WTC11 (cell line): Measurements from ENCODE around the gene ALMS1. TPM values are rescaled to one million over a fixed set of nuclear protein-coding genes. Genes with fewer than 3 reads are reported as not detected.

Source experiments
- ATAC-seq: fragments of 200-7000 bp; cut with Tn5 transposase; 2 replicates; pipeline ENCODE4 v1.10.0; 2021; ENCODE audit warnings: mild to moderate bottlenecking, moderate library complexity
- CTCF ChIA-PET: fragments of 300-600 bp; sonication (Branson Sonifier 250); formaldehyde crosslinking; loops from one replicate; lab custom pipeline; 2021; ENCODE audit warnings: antibody characterized with exemption; lab: Charles Lee
- POLR2A ChIA-PET: fragments of 350-600 bp; sonication (Branson Sonifier 250); formaldehyde crosslinking; loops from one replicate; lab custom pipeline; 2021; ENCODE audit warnings: antibody characterized with exemption; lab: Charles Lee
- DNase-seq: peaks from one replicate; pipeline ENCODE4 v3.0.0; 2021; ENCODE audit warnings: low spot score
- H3K27ac Mint-ChIP-seq: 2 replicates; pipeline ENCODE4 v1.8.0; 2021; ENCODE audit warnings: mixed read lengths
- H3K27me3 Mint-ChIP-seq: 2 replicates; pipeline ENCODE4 v1.8.0; 2021; ENCODE audit warnings: low read depth, mild to moderate bottlenecking, moderate library complexity, mixed read lengths
- H3K36me3 Mint-ChIP-seq: 2 replicates; pipeline ENCODE4 v1.8.0; 2021; ENCODE audit warnings: mixed read lengths
- H3K4me1 Mint-ChIP-seq: 2 replicates; pipeline ENCODE4 v1.8.0; 2022; ENCODE audit warnings: mixed read lengths
- H3K4me3 Mint-ChIP-seq: 2 replicates; pipeline ENCODE4 v1.8.0; 2021; ENCODE audit warnings: mild to moderate bottlenecking, moderate library complexity, mixed read lengths
- H3K9me3 Mint-ChIP-seq: 2 replicates; pipeline ENCODE4 v1.8.0; 2021; ENCODE audit warnings: mixed read lengths
- E2F5 ChIP-seq: sonication (generic); formaldehyde crosslinking; IDR thresholded peaks from 2 replicates; pipeline ENCODE4 v1.8.1; 2022; ENCODE audit warnings: mild to moderate bottlenecking, moderate library complexity, missing genetic modification reagents
- EMX1 ChIP-seq: fragments of 250-450 bp; sonication (Bioruptor Pico); IDR thresholded peaks from 2 replicates; pipeline ENCODE4 v1.8.0; 2021; ENCODE audit warnings: mild to moderate bottlenecking
- HMGXB4 ChIP-seq: sonication (generic); formaldehyde crosslinking; IDR thresholded peaks from 2 replicates; pipeline ENCODE4 v1.8.1; 2023; ENCODE audit warnings: mild to moderate bottlenecking, moderate library complexity, missing genetic modification reagents
- MXD4 ChIP-seq: fragments of 250-450 bp; sonication (Bioruptor Pico); IDR thresholded peaks from 2 replicates; pipeline ENCODE4 v1.8.0; 2021; ENCODE audit warnings: mild to moderate bottlenecking, moderate library complexity, borderline replicate concordance
- SMAD4 ChIP-seq: sonication (generic); formaldehyde crosslinking; IDR thresholded peaks from 2 replicates; pipeline ENCODE4 v1.8.0; 2022; ENCODE audit warnings: mild to moderate bottlenecking, missing genetic modification reagents
- TP53 ChIP-seq: sonication (generic); formaldehyde crosslinking; IDR thresholded peaks from 2 replicates; pipeline ENCODE4 v1.8.1; 2023; ENCODE audit warnings: mild to moderate bottlenecking, missing genetic modification reagents
- ZMAT4 ChIP-seq: fragments of 250-450 bp; sonication (Bioruptor Pico); IDR thresholded peaks from 2 replicates; pipeline ENCODE4 v1.9.0; 2021; ENCODE audit warnings: mild to moderate bottlenecking
- ZNF396 ChIP-seq: fragments of 250-450 bp; sonication (Bioruptor Pico); IDR thresholded peaks from 2 replicates; pipeline ENCODE4 v1.8.0; 2021; ENCODE audit warnings: mild to moderate bottlenecking, moderate library complexity, borderline replicate concordance
- ZNF416 ChIP-seq: fragments of 250-450 bp; sonication (Bioruptor Pico); IDR thresholded peaks from 2 replicates; pipeline ENCODE4 v1.9.0; 2021; ENCODE audit warnings: mild to moderate bottlenecking, inconsistent platforms
- ZNF423 ChIP-seq: fragments of 250-450 bp; sonication (Bioruptor Pico); IDR thresholded peaks from 2 replicates; pipeline ENCODE4 v2.1.2; 2022; ENCODE audit warnings: mild to moderate bottlenecking, moderate library complexity
- total RNA-seq: library from RNA; stranded (reverse); gene quantifications from 3 replicates; pipeline ENCODE4 v1.2.3, GENCODE V29; 2021
- TF ChIP-seq, protein P1 (sequence below): sonication (generic); formaldehyde crosslinking; IDR thresholded peaks from 2 replicates; pipeline ENCODE4 v1.8.0; 2023; ENCODE audit warnings: mild to moderate bottlenecking, missing genetic modification reagents
- TF ChIP-seq, protein P2 (sequence below): sonication (generic); formaldehyde crosslinking; IDR thresholded peaks from 2 replicates; pipeline ENCODE4 v1.8.1; 2022; ENCODE audit warnings: missing genetic modification reagents, borderline replicate concordance
- TF ChIP-seq, protein P3 (sequence below): sonication (generic); formaldehyde crosslinking; IDR thresholded peaks from 2 replicates; pipeline ENCODE4 v1.8.1; 2023; ENCODE audit warnings: mild to moderate bottlenecking, missing genetic modification reagents
- TF ChIP-seq, protein P4 (sequence below): sonication (generic); formaldehyde crosslinking; IDR thresholded peaks from 2 replicates; pipeline ENCODE4 v1.8.1; 2022; ENCODE audit warnings: low read depth, mild to moderate bottlenecking, moderate library complexity, missing genetic modification reagents, borderline replicate concordance
- TF ChIP-seq, protein P5 (sequence below): sonication (generic); formaldehyde crosslinking; conservative IDR thresholded peaks from 2 replicates; pipeline ENCODE4 v1.8.1; 2022; ENCODE audit warnings: mild to moderate bottlenecking, missing genetic modification reagents

ALMS1 gene
- total RNA-seq, 1 experiment from 2014 or later, result 37.3 TPM

DNA sequence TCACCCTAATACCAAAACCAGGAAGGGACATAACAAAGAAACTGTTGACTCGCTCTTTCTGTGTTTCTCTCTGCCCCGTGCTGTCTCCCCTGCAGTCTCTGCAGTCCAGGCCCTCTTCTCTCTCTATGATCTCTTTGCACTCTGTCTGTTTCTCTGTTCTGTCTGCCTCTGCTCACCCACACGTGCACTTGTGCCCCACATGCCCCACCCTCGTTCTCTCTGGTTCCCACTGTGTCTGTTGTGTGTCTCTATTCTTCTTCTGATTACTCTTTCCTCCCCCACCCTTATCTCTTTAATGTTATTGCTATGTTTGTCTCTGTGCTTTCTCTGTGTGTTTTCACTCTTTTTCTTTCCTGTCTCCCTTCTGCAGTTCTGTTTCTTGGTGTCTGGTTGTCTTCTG lies 202.5 kb downstream of the ALMS1 start (continued):
- TF ChIP-seq, protein P1, sequence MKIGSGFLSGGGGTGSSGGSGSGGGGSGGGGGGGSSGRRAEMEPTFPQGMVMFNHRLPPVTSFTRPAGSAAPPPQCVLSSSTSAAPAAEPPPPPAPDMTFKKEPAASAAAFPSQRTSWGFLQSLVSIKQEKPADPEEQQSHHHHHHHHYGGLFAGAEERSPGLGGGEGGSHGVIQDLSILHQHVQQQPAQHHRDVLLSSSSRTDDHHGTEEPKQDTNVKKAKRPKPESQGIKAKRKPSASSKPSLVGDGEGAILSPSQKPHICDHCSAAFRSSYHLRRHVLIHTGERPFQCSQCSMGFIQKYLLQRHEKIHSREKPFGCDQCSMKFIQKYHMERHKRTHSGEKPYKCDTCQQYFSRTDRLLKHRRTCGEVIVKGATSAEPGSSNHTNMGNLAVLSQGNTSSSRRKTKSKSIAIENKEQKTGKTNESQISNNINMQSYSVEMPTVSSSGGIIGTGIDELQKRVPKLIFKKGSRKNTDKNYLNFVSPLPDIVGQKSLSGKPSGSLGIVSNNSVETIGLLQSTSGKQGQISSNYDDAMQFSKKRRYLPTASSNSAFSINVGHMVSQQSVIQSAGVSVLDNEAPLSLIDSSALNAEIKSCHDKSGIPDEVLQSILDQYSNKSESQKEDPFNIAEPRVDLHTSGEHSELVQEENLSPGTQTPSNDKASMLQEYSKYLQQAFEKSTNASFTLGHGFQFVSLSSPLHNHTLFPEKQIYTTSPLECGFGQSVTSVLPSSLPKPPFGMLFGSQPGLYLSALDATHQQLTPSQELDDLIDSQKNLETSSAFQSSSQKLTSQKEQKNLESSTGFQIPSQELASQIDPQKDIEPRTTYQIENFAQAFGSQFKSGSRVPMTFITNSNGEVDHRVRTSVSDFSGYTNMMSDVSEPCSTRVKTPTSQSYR (CRISPR knock-in tag), result no peak

GRCh38 chr2:73593680-73594079 lies 208.0 kb downstream of the ALMS1 start:
- Mint-ChIP-seq H3K27ac (no peak overlapping the region), H3K9me3 (peaks cover 12% of the 10 kb centered on the region), H3K36me3 (peaks cover 8% of the 10 kb centered on the region), H3K4me3 (no peak overlapping the region), H3K27me3 (no peaks in the 10 kb centered on the region), H3K4me1 (no peaks in the 10 kb centered on the region)
- TF ChIP-seq, protein P2, sequence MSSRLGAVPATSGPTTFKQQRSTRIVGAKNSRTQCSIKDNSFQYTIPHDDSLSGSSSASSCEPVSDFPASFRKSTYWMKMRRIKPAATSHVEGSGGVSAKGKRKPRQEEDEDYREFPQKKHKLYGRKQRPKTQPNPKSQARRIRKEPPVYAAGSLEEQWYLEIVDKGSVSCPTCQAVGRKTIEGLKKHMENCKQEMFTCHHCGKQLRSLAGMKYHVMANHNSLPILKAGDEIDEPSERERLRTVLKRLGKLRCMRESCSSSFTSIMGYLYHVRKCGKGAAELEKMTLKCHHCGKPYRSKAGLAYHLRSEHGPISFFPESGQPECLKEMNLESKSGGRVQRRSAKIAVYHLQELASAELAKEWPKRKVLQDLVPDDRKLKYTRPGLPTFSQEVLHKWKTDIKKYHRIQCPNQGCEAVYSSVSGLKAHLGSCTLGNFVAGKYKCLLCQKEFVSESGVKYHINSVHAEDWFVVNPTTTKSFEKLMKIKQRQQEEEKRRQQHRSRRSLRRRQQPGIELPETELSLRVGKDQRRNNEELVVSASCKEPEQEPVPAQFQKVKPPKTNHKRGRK, result no peak
- TF ChIP-seq ZNF416, result no peak
- no peak for TF ChIP-seq ZMAT4 (CRISPR knock-in tag)
- no peak for TF ChIP-seq SMAD4
- TF ChIP-seq ZNF396 (CRISPR knock-in tag), result no peak
- TF ChIP-seq, protein P3, sequence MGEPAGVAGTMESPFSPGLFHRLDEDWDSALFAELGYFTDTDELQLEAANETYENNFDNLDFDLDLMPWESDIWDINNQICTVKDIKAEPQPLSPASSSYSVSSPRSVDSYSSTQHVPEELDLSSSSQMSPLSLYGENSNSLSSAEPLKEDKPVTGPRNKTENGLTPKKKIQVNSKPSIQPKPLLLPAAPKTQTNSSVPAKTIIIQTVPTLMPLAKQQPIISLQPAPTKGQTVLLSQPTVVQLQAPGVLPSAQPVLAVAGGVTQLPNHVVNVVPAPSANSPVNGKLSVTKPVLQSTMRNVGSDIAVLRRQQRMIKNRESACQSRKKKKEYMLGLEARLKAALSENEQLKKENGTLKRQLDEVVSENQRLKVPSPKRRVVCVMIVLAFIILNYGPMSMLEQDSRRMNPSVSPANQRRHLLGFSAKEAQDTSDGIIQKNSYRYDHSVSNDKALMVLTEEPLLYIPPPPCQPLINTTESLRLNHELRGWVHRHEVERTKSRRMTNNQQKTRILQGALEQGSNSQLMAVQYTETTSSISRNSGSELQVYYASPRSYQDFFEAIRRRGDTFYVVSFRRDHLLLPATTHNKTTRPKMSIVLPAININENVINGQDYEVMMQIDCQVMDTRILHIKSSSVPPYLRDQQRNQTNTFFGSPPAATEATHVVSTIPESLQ, result no peak
- ChIA-PET CTCF (no interaction called here), POLR2A (no interaction called here)
- no peak for ATAC-seq
- DNase-seq, result no peak

- Mint-ChIP-seq H3K27me3 (no peaks in the 10 kb centered on the region), H3K36me3 (peaks cover 8% of the 10 kb centered on the region), H3K27ac (no peak overlapping the region), H3K9me3 (peaks cover 12% of the 10 kb centered on the region), H3K4me1 (no peaks in the 10 kb centered on the region), H3K4me3 (no peak overlapping the region)
- TF ChIP-seq, protein P4, sequence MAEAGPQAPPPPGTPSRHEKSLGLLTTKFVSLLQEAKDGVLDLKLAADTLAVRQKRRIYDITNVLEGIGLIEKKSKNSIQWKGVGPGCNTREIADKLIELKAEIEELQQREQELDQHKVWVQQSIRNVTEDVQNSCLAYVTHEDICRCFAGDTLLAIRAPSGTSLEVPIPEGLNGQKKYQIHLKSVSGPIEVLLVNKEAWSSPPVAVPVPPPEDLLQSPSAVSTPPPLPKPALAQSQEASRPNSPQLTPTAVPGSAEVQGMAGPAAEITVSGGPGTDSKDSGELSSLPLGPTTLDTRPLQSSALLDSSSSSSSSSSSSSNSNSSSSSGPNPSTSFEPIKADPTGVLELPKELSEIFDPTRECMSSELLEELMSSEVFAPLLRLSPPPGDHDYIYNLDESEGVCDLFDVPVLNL (CRISPR knock-in tag), result no peak
- TF ChIP-seq EMX1 (CRISPR knock-in tag), result no peak
- no peak for TF ChIP-seq ZNF423
- TF ChIP-seq TP53, result no peak
- TF ChIP-seq E2F5 (CRISPR knock-in tag), result no peak
- no peak for TF ChIP-seq HMGXB4
- TF ChIP-seq MXD4 (CRISPR knock-in tag), result no peak
- TF ChIP-seq, protein P5, sequence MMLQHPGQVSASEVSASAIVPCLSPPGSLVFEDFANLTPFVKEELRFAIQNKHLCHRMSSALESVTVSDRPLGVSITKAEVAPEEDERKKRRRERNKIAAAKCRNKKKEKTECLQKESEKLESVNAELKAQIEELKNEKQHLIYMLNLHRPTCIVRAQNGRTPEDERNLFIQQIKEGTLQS (CRISPR knock-in tag), result no peak
- ATAC-seq (no peak), DNase-seq (no peak)
- POLR2A ChIA-PET, result no interaction called here
- CTCF ChIA-PET, result no interaction called here
Measured at GRCh38 chr2:73594251-73594650, 208.6 kb downstream of the ALMS1 start.
